ENCODE data around the gene PPP2R3A. TPM values are rescaled to one million over a fixed set of nuclear protein-coding genes. Genes with fewer than 3 reads are reported as not detected.
"Not testable (repeated sequence)": the region's sequence is repeated elsewhere in the genome, so short reads cannot be mapped to it uniquely, and the experiment has no call there.

PPP2R3A gene
- total and polyA plus RNA-seq, 2 donors = 10.5 to 28.7 TPM

GRCh38 chr3:136114421-136114820 is 148.9 kb downstream of the PPP2R3A start:
- WGBS = 99% methylated on average over 2 of the region's 2 CpGs
- no peak overlapping the region for H3K27ac ChIP-seq (ENCODE audit: low read depth)
- no peaks in the 10 kb centered on the region for H3K4me1 ChIP-seq (ENCODE audit: insufficient read depth)
- no peak overlapping the region for H3K4me3 ChIP-seq (ENCODE audit: low read depth, low read length)
- no peaks in the 10 kb centered on the region for H3K36me3 ChIP-seq (ENCODE audit: insufficient read depth)
- no peak for DNase-seq (ENCODE audit: extremely low spot score)

- WGBS = 94% methylated on average over 1 of the region's 1 CpG
- H3K27ac ChIP-seq (ENCODE audit: low read depth); DNase-seq (ENCODE audit: extremely low spot score); H3K4me3 ChIP-seq (ENCODE audit: low read depth, low read length); H3K4me1 ChIP-seq (ENCODE audit: insufficient read depth); H3K36me3 ChIP-seq (ENCODE audit: insufficient read depth): not testable (repeated sequence)
These were observed 153.8 kb downstream of the PPP2R3A start for GRCh38 chr3:136119332-136119731.

GRCh38 chr3:136119783-136120182 is 154.3 kb downstream of the PPP2R3A start:
- H3K4me3 ChIP-seq (ENCODE audit: low read depth, low read length); DNase-seq (ENCODE audit: extremely low spot score); H3K4me1 ChIP-seq (ENCODE audit: insufficient read depth); H3K36me3 ChIP-seq (ENCODE audit: insufficient read depth); H3K27ac ChIP-seq (ENCODE audit: low read depth): not testable (repeated sequence)
- WGBS = 95% methylated on average over 5 of the region's 5 CpGs

- Histone ChIP-seq H3K27ac (ENCODE audit: low read depth) (no peak overlapping the region), H3K36me3 (ENCODE audit: insufficient read depth) (no peaks in the 10 kb centered on the region), H3K4me3 (ENCODE audit: low read depth, low read length) (no peak overlapping the region), H3K4me1 (ENCODE audit: insufficient read depth) (no peaks in the 10 kb centered on the region)
- DNase-seq (ENCODE audit: extremely low spot score) = no peak
- 97% methylated on average over 8 of the region's 8 CpGs for WGBS
These were observed 155.1 kb downstream of the PPP2R3A start for GRCh38 chr3:136120373-136121348.

- Histone ChIP-seq H3K27ac (ENCODE audit: low read depth) (no peak overlapping the region), H3K4me1 (ENCODE audit: insufficient read depth) (no peaks in the 10 kb centered on the region), H3K4me3 (ENCODE audit: low read depth, low read length) (no peak overlapping the region), H3K36me3 (ENCODE audit: insufficient read depth) (no peaks in the 10 kb centered on the region)
- DNase-seq (ENCODE audit: extremely low spot score) = no peak
- 89% methylated on average over 4 of the region's 4 CpGs for WGBS
These were observed 156.5 kb downstream of the PPP2R3A start for GRCh38 chr3:136122006-136122405.

GRCh38 chr3:136131647-136132046 is 166.1 kb downstream of the PPP2R3A start:
- WGBS = 91% methylated on average over 3 of the region's 3 CpGs
- not testable (repeated sequence) for H3K36me3 ChIP-seq (ENCODE audit: insufficient read depth); DNase-seq (ENCODE audit: extremely low spot score); H3K27ac ChIP-seq (ENCODE audit: low read depth); H3K4me1 ChIP-seq (ENCODE audit: insufficient read depth); H3K4me3 ChIP-seq (ENCODE audit: low read depth, low read length)

GRCh38 chr3:136134091-136134490 is 168.6 kb downstream of the PPP2R3A start:
- H3K4me3 ChIP-seq (ENCODE audit: low read depth, low read length) = no peak overlapping the region
- 94% methylated on average over 1 of the region's 1 CpG for WGBS
- no peaks in the 10 kb centered on the region for H3K36me3 ChIP-seq (ENCODE audit: insufficient read depth)
- no peak overlapping the region for H3K27ac ChIP-seq (ENCODE audit: low read depth)
- no peak for DNase-seq (ENCODE audit: extremely low spot score)
- no peaks in the 10 kb centered on the region for H3K4me1 ChIP-seq (ENCODE audit: insufficient read depth)

GRCh38 chr3:136135039-136135802 is 169.7 kb downstream of the PPP2R3A start:
- Histone ChIP-seq H3K36me3 (ENCODE audit: insufficient read depth) (no peaks in the 10 kb centered on the region), H3K27ac (ENCODE audit: low read depth) (no peak overlapping the region), H3K4me1 (ENCODE audit: insufficient read depth) (no peaks in the 10 kb centered on the region), H3K4me3 (ENCODE audit: low read depth, low read length) (no peak overlapping the region)
- WGBS = 54% methylated on average over 7 of the region's 7 CpGs
- no peak for DNase-seq (ENCODE audit: extremely low spot score)

- no peak for DNase-seq (ENCODE audit: extremely low spot score)
- H3K36me3 ChIP-seq (ENCODE audit: insufficient read depth) = no peaks in the 10 kb centered on the region
- H3K4me1 ChIP-seq (ENCODE audit: insufficient read depth) = no peaks in the 10 kb centered on the region
- WGBS = 60% methylated on average over 2 of the region's 2 CpGs
- H3K4me3 ChIP-seq (ENCODE audit: low read depth, low read length) = no peak overlapping the region
- H3K27ac ChIP-seq (ENCODE audit: low read depth) = no peak overlapping the region
These were observed 170.9 kb downstream of the PPP2R3A start for GRCh38 chr3:136136454-136136853.

- Histone ChIP-seq H3K4me1 (ENCODE audit: insufficient read depth) (no peaks in the 10 kb centered on the region), H3K27ac (ENCODE audit: low read depth) (no peak overlapping the region), H3K4me3 (ENCODE audit: low read depth, low read length) (no peak overlapping the region), H3K36me3 (ENCODE audit: insufficient read depth) (peaks cover 1% of the 10 kb centered on the region)
- DNase-seq (ENCODE audit: extremely low spot score) = no peak
These were observed 175.8 kb downstream of the PPP2R3A start for GRCh38 chr3:136141291-136141785.

GRCh38 chr3:136141891-136142290 is 176.4 kb downstream of the PPP2R3A start:
- Histone ChIP-seq H3K36me3 (ENCODE audit: insufficient read depth) (peaks cover 1% of the 10 kb centered on the region), H3K27ac (ENCODE audit: low read depth) (no peak overlapping the region)
- 89% methylated on average over 4 of the region's 4 CpGs for WGBS

GRCh38 chr3:136142592-136142991 is 177.1 kb downstream of the PPP2R3A start:
- Histone ChIP-seq H3K36me3 (ENCODE audit: insufficient read depth) (peaks cover 1% of the 10 kb centered on the region), H3K27ac (ENCODE audit: low read depth) (no peak overlapping the region), H3K4me3 (ENCODE audit: low read depth, low read length) (no peak overlapping the region), H3K4me1 (ENCODE audit: insufficient read depth) (no peaks in the 10 kb centered on the region)
- DNase-seq (ENCODE audit: extremely low spot score) = peak; percentile 10
- WGBS = 45% methylated on average over 3 of the region's 3 CpGs

More at GRCh38 chr3:136141891-136142290, 176.4 kb downstream of the PPP2R3A start:
- H3K4me1 ChIP-seq (ENCODE audit: insufficient read depth) = no peaks in the 10 kb centered on the region
- H3K4me3 ChIP-seq (ENCODE audit: low read depth, low read length) = no peak overlapping the region
- DNase-seq (ENCODE audit: extremely low spot score) = no peak

- 94% methylated on average over 4 of the region's 4 CpGs for WGBS
- DNase-seq (ENCODE audit: extremely low spot score); H3K4me1 ChIP-seq (ENCODE audit: insufficient read depth); H3K36me3 ChIP-seq (ENCODE audit: insufficient read depth); H3K4me3 ChIP-seq (ENCODE audit: low read depth, low read length); H3K27ac ChIP-seq (ENCODE audit: low read depth): not testable (repeated sequence)
These were observed 178.9 kb downstream of the PPP2R3A start for GRCh38 chr3:136144397-136144796.
